Mesothelial cell of epicardium (in vitro differentiated cells): ENCODE measurements around the gene LRCH4. TPM values are rescaled to one million over a fixed set of nuclear protein-coding genes. Genes with fewer than 3 reads are reported as not detected.
"Not testable (repeated sequence)": the region's sequence is repeated elsewhere in the genome, so short reads cannot be mapped to it uniquely, and the experiment has no call there.

Experiments
- DNase-seq, 2 experiments: peaks; one replicate each; pipeline ENCODE4 v3.0.0; 2021; ENCODE audit warnings: low spot score in 2 of 2; ENCODE audit not compliant: unreplicated experiment in 2 of 2
- H3K27ac Mint-ChIP-seq: 2 replicates; pipeline ENCODE4 v1.8.0; 2021; ENCODE audit warnings: mixed read lengths
- H3K27me3 Mint-ChIP-seq: 2 replicates; pipeline ENCODE4 v1.8.0; 2021; ENCODE audit warnings: low read depth, mixed read lengths
- H3K36me3 Mint-ChIP-seq: 2 replicates; pipeline ENCODE4 v1.8.0; 2021; ENCODE audit warnings: mixed read lengths
- H3K4me1 Mint-ChIP-seq: 2 replicates; pipeline ENCODE4 v1.8.0; 2021; ENCODE audit warnings: mixed read lengths
- H3K4me3 Mint-ChIP-seq: 2 replicates; pipeline ENCODE4 v1.8.0; 2021; ENCODE audit warnings: mild to moderate bottlenecking, moderate library complexity, mixed read lengths
- H3K9me3 Mint-ChIP-seq: 2 replicates; pipeline ENCODE4 v1.8.0; 2021; ENCODE audit warnings: mixed read lengths
- total RNA-seq: library from RNA; stranded (reverse); gene quantifications from 3 replicates; pipeline ENCODE4 v1.2.1, GENCODE V29; 2021
- TF ChIP-seq, protein P1 (sequence below): fragments of 200-600 bp; sonication (generic); IDR thresholded peaks from one replicate; pipeline ENCODE4 v1.5.0; 2021; ENCODE audit warnings: antibody characterized with exemption; ENCODE audit not compliant: unreplicated experiment

LRCH4 gene
- total RNA-seq, 1 donor from 2014 or later = 127 TPM

DNA sequence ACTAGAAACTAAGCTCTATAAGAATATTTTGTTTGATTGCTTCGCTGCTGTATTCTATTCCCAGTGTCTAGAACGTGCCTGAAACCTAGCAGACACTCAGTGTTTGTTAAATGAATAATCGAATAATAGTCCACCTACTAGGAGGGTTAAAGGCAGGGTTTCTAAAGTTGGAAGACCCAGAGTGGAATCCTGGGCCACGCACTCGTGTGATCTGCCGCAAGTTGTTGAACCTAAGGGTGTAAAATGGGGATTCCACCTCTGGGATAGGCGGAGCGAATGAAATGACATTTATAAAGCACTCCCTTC lies 47.6 kb downstream of the LRCH4 start:
- Mint-ChIP-seq H3K4me3 (peak overlapping the region; percentile 97), H3K9me3 (no peaks in the 10 kb centered on the region), H3K27ac (peak overlapping the region; percentile 88), H3K36me3 (no peaks in the 10 kb centered on the region), H3K4me1 (peaks cover 14% of the 10 kb centered on the region), H3K27me3 (no peaks in the 10 kb centered on the region)
- no peak for DNase-seq
- TF ChIP-seq, protein P1, sequence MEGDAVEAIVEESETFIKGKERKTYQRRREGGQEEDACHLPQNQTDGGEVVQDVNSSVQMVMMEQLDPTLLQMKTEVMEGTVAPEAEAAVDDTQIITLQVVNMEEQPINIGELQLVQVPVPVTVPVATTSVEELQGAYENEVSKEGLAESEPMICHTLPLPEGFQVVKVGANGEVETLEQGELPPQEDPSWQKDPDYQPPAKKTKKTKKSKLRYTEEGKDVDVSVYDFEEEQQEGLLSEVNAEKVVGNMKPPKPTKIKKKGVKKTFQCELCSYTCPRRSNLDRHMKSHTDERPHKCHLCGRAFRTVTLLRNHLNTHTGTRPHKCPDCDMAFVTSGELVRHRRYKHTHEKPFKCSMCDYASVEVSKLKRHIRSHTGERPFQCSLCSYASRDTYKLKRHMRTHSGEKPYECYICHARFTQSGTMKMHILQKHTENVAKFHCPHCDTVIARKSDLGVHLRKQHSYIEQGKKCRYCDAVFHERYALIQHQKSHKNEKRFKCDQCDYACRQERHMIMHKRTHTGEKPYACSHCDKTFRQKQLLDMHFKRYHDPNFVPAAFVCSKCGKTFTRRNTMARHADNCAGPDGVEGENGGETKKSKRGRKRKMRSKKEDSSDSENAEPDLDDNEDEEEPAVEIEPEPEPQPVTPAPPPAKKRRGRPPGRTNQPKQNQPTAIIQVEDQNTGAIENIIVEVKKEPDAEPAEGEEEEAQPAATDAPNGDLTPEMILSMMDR = no peak

- not testable (repeated sequence) for H3K36me3 Mint-ChIP-seq, H3K4me3 Mint-ChIP-seq, H3K9me3 Mint-ChIP-seq, H3K27me3 Mint-ChIP-seq, DNase-seq, H3K27ac Mint-ChIP-seq
- peaks cover 14% of the 10 kb centered on the region for H3K4me1 Mint-ChIP-seq
Observed at GRCh38 chr7:100536695-100537094, 49.2 kb downstream of the LRCH4 start.

DNA sequence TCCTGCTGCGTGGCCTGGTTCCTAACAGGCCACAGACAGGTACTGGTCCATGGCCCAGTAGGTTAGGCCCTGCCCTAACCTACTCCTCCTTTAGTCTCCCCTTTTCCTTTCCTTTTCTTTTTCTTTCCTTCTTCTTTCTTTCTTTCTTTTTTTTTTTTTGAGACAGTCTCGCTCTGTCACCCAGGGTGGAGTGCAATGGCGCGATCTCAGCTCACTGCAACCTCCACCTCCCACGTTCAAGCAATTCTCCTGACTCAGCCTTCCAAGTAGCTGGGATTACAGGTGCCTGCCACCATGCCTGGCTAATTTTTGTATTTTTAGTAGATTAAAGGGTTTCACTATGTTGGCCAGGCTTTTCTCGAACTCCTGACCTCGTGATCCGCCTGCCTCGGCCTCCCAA lies 49.9 kb downstream of the LRCH4 start:
- H3K9me3 Mint-ChIP-seq, H3K4me3 Mint-ChIP-seq, DNase-seq, H3K27me3 Mint-ChIP-seq, H3K36me3 Mint-ChIP-seq, H3K27ac Mint-ChIP-seq: not testable (repeated sequence)
- peaks cover 14% of the 10 kb centered on the region for H3K4me1 Mint-ChIP-seq

DNA sequence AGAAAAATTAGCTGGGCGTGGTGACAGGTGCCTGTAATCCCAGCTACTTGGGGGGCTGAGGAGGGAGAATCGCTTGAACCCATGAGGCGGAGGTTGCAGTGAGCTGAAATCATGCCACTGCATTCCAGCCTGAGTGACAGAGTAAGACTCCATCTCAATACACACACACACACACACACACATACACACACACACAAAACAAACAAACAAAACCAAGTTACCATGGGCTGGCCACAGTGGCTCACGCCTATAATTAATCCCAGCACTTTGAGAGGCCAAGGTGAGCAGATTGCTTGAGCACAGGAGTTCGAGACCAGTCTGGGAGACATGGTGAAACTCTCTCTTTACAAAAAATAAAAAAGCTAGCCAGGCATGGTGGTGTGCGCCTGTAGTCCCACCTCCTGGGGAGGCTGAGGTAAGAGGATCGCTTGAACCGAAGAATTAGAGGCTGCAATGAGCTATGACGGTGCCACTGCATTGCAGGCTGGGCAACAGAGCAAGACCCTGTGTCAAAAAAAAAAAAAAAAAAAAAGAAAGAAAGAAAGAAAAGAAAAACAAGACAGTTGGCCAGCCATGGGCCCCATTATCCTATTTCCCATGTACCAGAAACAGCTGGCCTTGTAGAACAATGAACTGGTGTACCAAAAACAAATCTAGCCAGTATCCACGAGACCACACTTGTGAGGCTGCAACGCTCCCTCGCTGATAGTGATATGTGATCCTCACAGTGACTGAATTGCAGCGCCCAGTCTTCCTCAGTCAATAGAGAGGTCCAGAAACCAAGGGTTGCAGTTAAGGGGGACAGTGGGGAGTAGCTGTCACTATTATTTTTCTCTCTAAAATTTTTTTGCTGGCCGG lies 53.5 kb downstream of the LRCH4 start:
- Mint-ChIP-seq H3K36me3 (no peaks in the 10 kb centered on the region), H3K4me3 (no peak overlapping the region), H3K27me3 (no peaks in the 10 kb centered on the region), H3K4me1 (no peaks in the 10 kb centered on the region), H3K27ac (no peak overlapping the region), H3K9me3 (no peaks in the 10 kb centered on the region)
- TF ChIP-seq, protein P1 = no peak
- no peak for DNase-seq

GRCh38 chr7:100528108-100528866 lies 57.6 kb downstream of the LRCH4 start:
- not testable (repeated sequence) for DNase-seq, H3K27ac Mint-ChIP-seq, H3K4me1 Mint-ChIP-seq, H3K4me3 Mint-ChIP-seq, H3K36me3 Mint-ChIP-seq, H3K27me3 Mint-ChIP-seq, H3K9me3 Mint-ChIP-seq

Other genes with a start within 250 kb of the LRCH4 start
- gene PILRB, start 228.0 kb downstream of the LRCH4 start, total RNA-seq = 52.8 to 56.3 TPM (median 54.5 TPM) in 3 replicates
- 6.1 to 7.3 TPM (median 6.7 TPM) in 3 replicates for gene PILRA, start 212.6 kb downstream of the LRCH4 start, total RNA-seq
- 3.4 to 6.1 TPM (median 4.3 TPM) in 3 replicates for gene ZCWPW1, start 157.4 kb downstream of the LRCH4 start, total RNA-seq
- gene MEPCE, start 156.3 kb downstream of the LRCH4 start, total RNA-seq = 34.7 to 38.5 TPM (median 38.4 TPM) in 3 replicates
- gene PPP1R35, start 149.6 kb downstream of the LRCH4 start, total RNA-seq = 25.7 to 29.3 TPM (median 26.6 TPM) in 3 replicates
- gene SPACDR, start 121.9 kb downstream of the LRCH4 start, total RNA-seq = 2.0 to 3.6 TPM (median 3.3 TPM) in 3 replicates
- 50.5 to 52.7 TPM (median 52.4 TPM) in 3 replicates for gene TSC22D4, start 106.9 kb downstream of the LRCH4 start, total RNA-seq
- 8.2 to 8.5 TPM (median 8.4 TPM) in 3 replicates for gene NYAP1, start 102.2 kb downstream of the LRCH4 start, total RNA-seq
- 7.7 to 9.1 TPM (median 8.3 TPM) in 3 replicates for gene AGFG2, start 46.9 kb downstream of the LRCH4 start, total RNA-seq
- gene SAP25, start 12.2 kb downstream of the LRCH4 start, total RNA-seq = 7.9 to 13.5 TPM (median 10.6 TPM) in 3 replicates
- 0.54 to 0.93 TPM (median 0.64 TPM) in 3 replicates for gene FBXO24, start 199 bp upstream of the LRCH4 start, total RNA-seq
- gene PCOLCE, start 16.2 kb upstream of the LRCH4 start, total RNA-seq = 461 to 479 TPM (median 479 TPM) in 3 replicates
- 22.5 to 25.9 TPM (median 24.7 TPM) in 3 replicates for gene MOSPD3, start 26.4 kb upstream of the LRCH4 start, total RNA-seq
- 0.38 to 0.69 TPM (median 0.54 TPM) in 3 replicates for gene TFR2, start 55.4 kb upstream of the LRCH4 start, total RNA-seq
- gene ACTL6B, start 70.3 kb upstream of the LRCH4 start, total RNA-seq = not detected in 3 replicates
- gene GNB2, start 87.6 kb upstream of the LRCH4 start, total RNA-seq = 173 to 178 TPM (median 174 TPM) in 3 replicates
- 98.5 to 99.2 TPM (median 99.1 TPM) in 3 replicates for gene GIGYF1, start 108.1 kb upstream of the LRCH4 start, total RNA-seq
- 26.0 to 27.2 TPM (median 26.6 TPM) in 3 replicates for gene POP7, start 120.0 kb upstream of the LRCH4 start, total RNA-seq
- gene EPO, start 134.3 kb upstream of the LRCH4 start, total RNA-seq = 0.16 to 0.27 TPM in 2 of 3 replicates, not detected in the other
- not detected in 3 replicates for gene ZAN, start 147.5 kb upstream of the LRCH4 start, total RNA-seq
- gene EPHB4, start 241.4 kb upstream of the LRCH4 start, total RNA-seq = 120 to 127 TPM (median 125 TPM) in 3 replicates